IPS-NIHi7 (cell line): ENCODE data around the gene PRAMEF20.
"Not testable (repeated sequence)": the region's sequence is repeated elsewhere in the genome, so short reads cannot be mapped to it uniquely, and the experiment has no call there.

Source experiments
- DNase-seq: peaks from one replicate; pipeline ENCODE4 v3.0.0; 2012; ENCODE audit warnings: mixed read lengths; ENCODE audit errors: extremely low spot score

Gene PRAMEF20

DNA sequence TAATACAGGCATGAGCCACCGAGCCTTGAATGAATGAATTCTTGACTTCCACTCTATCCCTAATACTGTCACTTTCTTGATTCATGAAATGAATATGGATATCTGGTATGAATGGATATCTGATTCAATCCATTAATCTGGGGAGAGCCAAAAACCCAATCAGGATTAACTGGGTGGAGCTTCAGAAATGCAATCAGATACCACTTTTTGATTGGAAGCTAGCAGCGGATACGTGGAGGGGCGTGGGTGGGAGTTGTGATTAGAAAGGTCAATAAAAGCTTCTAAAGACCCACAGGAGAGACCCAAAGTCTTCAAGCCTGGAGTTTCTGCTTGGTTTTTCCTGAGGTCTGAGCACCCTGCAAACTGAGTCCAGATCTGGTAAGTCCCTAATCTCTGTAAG, at the start of gene PRAMEF20:
Gene PRAMEF20, plus strand, starts transcription at position 301 of the 400 bp plus-strand sequence. CDS start 5,905 bp downstream, outside the sequence.
- not testable (repeated sequence) for DNase-seq

DNA sequence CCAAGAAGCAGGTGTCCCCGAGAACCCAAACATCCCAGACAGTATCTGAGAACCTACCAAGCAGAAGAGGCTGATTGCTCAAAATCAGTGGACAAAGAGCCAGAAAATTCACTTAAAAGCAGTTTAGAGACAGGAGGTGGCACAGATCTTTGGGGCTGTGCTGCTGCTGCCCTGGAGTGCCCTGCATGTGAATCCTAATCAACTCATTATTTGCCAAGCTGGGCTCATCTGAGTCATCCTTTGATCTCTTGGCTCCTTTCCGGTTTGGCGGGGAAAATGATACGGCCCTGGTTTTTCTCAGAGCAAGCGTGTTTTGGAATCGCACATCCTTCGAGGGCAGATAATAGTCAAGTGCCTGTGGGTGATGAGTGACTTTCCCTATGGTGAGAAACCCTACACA, 47.9 kb upstream of the PRAMEF20 start:
- not testable (repeated sequence) for DNase-seq

DNA sequence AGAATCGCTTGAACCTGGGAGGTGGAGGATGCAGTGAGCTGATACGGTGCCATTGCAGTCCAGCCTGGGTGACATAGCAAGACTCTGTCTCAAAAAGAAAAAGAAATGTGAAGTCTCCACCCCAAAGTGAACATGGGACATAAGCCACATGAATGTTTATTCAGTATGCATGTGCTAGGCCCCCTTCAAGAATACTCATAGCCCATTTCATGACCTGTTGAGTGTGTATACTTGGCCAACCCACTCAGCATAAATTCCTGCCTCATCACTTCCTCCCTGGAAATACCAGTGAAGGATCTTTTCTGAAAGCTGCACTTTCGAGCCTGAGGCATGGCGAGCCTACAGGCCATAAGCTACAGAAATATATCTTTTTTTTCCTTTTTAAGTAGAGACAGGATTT, 45.3 kb upstream of the PRAMEF20 start:
- DNase-seq: not testable (repeated sequence)

DNA sequence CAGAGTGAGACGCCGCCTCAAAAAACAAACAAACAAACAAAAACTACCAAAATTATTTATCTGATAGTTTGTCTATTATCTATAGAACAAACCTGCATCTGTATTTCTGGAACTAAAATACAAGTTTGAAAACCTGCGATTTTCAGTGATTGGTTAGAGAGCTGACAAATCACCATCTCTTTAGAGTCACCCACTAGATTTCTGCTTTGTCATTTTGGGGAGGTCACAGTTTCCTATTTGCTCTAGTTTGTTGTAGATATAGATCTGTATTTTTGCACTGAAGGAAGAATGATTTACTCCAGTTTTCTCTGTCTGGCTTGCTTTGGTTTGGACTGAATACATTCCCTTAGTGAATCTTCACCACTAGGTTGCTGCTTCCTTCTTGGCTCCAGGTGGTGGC, 43.7 kb upstream of the PRAMEF20 start:
- not testable (repeated sequence) for DNase-seq

DNA sequence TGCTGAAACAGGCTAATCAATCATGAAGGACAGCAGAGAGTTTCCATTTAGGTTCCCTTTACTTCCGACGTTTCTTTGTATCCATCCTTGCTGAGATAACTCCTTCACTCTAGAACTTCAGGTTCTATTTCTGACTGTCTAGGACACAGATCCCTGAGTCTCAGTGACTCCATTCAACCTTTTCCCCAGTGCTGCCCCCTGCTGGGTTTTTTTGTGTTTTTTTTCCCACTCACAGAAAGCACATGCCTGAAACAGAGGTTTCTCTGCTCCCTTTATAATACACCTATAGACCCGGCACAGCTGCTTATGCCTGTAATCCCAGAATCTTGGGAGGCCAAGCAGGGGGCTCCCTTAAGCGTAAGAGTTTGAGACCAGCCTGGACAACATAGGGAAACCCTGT, 41.7 kb upstream of the PRAMEF20 start:
- not testable (repeated sequence) for DNase-seq

GRCh38 chr1:13378983-13379382, 31.3 kb upstream of the PRAMEF20 start:
- not testable (repeated sequence) for DNase-seq

- not testable (repeated sequence) for DNase-seq
Observed at GRCh38 chr1:13380380-13380779, 29.9 kb upstream of the PRAMEF20 start.

GRCh38 chr1:13389332-13389731, 20.9 kb upstream of the PRAMEF20 start, which contains the start of gene PRAMEF17:
Gene PRAMEF17 (plus strand): TSS chr1:13389632. CDS start chr1:13389658, 26 bp downstream.
- not testable (repeated sequence) for DNase-seq

- DNase-seq: not testable (repeated sequence)
Observed at GRCh38 chr1:13393004-13393403, 17.2 kb upstream of the PRAMEF20 start.

- DNase-seq: not testable (repeated sequence)
Observed at GRCh38 chr1:13394761-13395160, 15.5 kb upstream of the PRAMEF20 start.

DNA sequence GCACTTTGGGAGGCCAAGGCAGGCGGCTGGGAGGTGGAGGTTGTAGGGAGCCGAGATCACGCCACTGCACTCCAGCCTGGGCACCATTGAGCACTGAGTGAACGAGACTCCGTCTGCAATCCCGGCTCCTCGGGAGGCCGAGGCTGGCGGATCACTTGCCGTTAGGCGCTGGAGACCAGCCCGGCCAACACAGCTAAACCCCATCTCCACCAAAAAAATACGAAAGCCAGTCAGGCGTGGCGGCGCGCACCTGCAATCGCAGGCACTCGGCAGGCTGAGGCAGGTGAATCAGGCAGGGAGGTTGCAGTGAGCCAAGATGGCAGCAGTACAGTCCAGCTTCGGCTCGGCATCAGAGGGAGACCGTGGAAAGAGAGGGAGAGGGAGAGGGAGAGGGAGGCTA, 14.9 kb upstream of the PRAMEF20 start:
- DNase-seq: not testable (repeated sequence)

DNA sequence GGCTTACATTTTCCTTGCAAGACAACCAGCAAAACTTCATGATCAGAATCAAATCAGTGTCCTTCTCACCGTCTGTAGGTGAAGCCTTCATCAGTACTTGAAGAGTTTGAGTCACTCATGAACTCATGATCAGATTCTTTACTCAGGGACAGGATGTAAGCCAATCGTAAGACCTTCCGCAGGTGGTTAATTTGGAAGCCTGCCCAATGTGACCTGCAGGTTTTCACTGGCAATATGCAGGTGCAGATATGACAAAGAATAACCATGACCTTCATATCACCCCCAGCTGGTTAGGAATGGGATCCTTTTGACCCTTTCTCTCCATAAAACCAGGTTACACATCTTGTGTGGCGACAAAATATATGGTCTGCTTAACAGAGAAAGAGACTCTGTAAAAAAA, 2.4 kb upstream of the PRAMEF20 start:
- DNase-seq: no peak

DNA sequence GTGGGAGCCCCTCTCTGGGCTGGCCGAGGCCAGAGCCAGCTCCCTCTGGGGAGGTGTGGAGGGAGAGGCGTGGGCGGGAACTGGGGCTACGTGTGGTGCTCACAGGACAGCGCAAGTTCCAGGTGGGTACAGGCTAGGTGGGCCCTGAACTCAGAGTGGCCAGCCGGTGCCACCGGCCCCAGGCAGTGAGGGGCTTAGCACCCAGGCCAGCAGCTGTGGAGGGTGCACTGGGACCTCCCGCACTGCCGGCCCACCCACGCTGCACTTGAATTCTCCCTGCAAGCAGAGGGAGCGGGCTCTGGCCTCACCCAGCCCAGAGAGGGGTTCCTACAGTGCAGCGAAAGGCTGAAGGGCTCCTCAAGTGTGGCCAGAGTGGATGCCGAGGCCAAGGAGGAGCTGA, 20.2 kb downstream of the PRAMEF20 start:
- no peak for DNase-seq

DNA sequence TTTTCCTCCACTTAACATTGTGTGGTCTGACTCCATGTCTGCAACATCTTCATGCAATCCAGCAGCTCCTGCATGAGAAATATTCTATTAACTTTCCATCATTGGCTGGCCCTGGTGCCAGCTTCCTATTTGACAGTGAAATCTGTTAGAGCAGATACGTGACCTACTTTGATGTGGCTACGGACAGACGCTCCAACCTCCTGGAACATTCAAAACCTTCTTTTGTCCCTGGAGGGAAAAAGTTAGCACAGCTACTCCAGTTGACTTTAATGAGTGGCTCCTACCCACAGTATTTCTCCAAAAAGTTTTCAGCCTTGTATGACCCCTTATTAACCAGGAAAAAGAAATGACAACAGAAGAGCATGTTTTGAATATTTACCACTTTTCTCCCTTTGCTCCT, 22.0 kb downstream of the PRAMEF20 start:
- no peak for DNase-seq

DNA sequence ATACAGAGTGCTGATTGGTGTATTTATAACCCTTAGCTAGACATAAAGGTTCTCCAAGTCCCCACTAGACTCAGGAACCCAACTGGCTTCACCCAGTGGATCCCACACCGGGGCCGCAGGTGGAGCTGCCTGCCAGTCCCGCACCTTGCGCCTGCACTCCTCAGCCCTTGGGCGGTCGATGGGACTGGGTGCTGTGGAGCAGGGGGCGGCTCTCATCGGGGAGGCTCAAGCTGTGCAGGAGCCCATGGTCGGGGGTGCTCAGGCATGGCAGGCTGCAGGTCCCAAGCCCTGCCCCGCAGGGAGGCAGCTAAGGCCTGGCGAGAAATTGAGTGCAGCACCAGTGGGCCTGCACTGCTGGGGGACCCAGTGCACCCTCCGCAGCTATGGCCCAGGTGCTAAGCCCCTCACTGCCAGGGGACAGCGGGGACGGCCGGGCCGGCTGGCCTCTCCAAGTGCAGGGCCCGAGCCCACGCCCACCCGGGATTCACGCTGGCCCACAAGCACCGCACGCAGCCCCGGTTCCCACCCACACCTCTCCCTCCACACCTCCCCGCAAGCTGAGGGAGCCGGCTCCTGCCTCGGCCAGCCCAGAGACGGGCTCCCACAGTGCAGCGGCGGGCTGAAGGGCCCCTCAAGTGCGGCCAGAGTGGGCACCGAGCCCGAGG, 23.6 kb downstream of the PRAMEF20 start:
- DNase-seq: not testable (repeated sequence)

DNA sequence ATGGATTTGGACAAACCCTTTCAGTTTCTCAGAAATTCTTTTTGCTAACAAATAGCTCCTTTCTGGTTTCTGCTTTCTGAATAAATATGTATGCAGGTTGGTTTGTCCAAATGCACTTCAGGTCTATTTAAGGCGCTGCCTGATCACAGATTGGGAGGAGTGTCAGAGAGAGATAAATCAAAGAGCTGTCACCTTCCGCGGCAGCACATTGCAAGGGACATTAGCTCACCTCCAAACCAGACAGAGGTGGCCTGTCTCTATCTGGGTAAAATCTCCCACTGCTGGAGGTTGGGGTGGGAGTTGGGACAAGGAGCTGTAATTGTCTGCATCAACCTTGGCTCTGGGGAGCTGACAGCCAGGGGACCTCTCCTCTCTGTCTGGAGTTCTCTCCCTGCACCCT, 25.2 kb downstream of the PRAMEF20 start:
- DNase-seq: no peak

- not testable (repeated sequence) for DNase-seq
Observed at GRCh38 chr1:13439104-13439783, 29.0 kb downstream of the PRAMEF20 start.

DNA sequence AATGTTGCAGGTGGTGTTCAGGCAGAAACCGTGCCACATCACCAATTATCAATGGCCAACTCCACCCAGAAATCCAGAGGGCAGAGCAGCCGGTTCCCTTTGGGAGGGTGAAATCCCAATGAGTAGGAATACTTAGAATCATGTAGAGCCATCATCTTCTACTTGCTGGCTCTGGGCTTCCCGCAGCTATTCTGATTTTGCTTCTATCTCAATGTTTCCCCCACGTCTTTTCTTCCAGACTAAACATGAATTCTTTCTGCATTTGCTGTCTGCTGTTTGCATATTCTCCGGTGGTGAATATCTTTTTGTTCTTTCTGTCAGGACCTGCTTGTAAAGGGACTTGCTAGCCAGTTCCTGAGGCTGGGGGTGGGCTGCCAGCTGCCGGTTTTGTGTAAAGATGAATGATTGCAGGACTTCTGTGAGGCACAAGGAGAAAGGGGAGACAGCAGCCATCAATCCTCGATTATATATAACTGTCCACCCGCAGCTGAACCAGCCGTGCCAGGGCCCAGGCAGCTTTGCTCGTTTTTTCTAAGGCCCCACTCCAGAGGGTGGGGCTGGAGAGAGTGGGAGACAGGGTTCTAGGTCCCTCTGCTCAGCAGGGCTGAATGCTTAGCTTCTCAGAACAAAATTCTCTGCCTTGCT, 33.2 kb downstream of the PRAMEF20 start:
- DNase-seq: no peak

GRCh38 chr1:13450204-13450603, 40.0 kb downstream of the PRAMEF20 start:
- DNase-seq: no peak

- no peak for DNase-seq
Observed at GRCh38 chr1:13451399-13451965, 41.2 kb downstream of the PRAMEF20 start.

DNA sequence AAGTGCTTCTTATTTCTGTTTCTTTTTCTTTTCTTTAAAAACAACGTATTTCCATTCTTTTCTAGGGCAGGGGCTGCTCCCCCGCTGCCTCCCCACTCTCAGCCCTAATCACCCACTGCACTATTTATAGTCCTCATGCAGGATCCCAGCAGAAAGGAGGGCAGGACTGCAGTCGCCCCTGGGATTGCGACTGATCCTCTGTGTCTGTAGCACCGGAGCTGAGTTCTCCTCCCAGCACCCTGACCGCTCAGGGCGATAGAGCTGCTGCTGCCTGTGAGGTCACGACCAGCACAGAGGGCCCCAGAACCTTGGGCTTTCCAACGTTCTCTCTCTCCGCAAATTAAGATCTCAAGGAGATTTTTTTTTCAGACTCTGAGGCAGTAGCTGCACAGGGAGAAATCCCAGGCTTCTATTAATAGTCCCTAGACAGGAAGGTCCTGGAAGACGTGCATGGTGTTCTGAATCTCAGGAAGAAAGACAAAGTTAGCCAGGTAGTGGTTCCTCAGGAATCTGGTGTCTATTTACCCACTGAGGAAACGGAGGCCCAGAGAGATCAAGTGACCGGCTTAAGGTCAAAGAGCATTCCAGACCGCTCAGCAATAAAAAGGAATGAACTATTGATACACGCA, 46.8 kb downstream of the PRAMEF20 start:
- DNase-seq: no peak

GRCh38 chr1:13461977-13462376, 51.7 kb downstream of the PRAMEF20 start:
- no peak for DNase-seq
